Osteocyte (in vitro differentiated cells): Measurements from ENCODE around the gene ARHGAP4. TPM values are rescaled to one million over a fixed set of nuclear protein-coding genes. Genes with fewer than 3 reads are reported as not detected.

Experiments used
- DNase-seq: peaks from one replicate; pipeline ENCODE4 v3.0.0; 2021; ENCODE audit warnings: mixed read lengths; ENCODE audit not compliant: unreplicated experiment; ENCODE audit errors: extremely low spot score
- H3K27ac Mint-ChIP-seq: one replicate; pipeline ENCODE4 v1.8.0; 2021; ENCODE audit warnings: mild to moderate bottlenecking, mixed read lengths; ENCODE audit not compliant: unreplicated experiment
- H3K27me3 Mint-ChIP-seq: one replicate; pipeline ENCODE4 v1.8.0; 2021; ENCODE audit warnings: mixed read lengths; ENCODE audit not compliant: unreplicated experiment
- H3K36me3 Mint-ChIP-seq: one replicate; pipeline ENCODE4 v1.8.0; 2021; ENCODE audit warnings: mixed read lengths; ENCODE audit not compliant: unreplicated experiment
- H3K4me1 Mint-ChIP-seq: one replicate; pipeline ENCODE4 v1.8.0; 2021; ENCODE audit warnings: mixed read lengths; ENCODE audit not compliant: unreplicated experiment
- H3K4me3 Mint-ChIP-seq: one replicate; pipeline ENCODE4 v1.8.0; 2021; ENCODE audit warnings: mild to moderate bottlenecking, moderate library complexity, mixed read lengths; ENCODE audit not compliant: unreplicated experiment
- H3K9me3 Mint-ChIP-seq: one replicate; pipeline ENCODE4 v1.8.0; 2021; ENCODE audit warnings: mixed read lengths; ENCODE audit not compliant: unreplicated experiment
- CTCF ChIP-seq: fragments of 200-600 bp; sonication (generic); IDR thresholded peaks from 2 replicates; pipeline ENCODE4 v1.5.0; 2021; ENCODE audit warnings: antibody characterized with exemption, mild to moderate bottlenecking, moderate library complexity
- total RNA-seq: library from RNA; stranded (reverse); gene quantifications from 2 replicates; pipeline ENCODE4 v1.2.1, GENCODE V29; 2021

The ARHGAP4 gene
- total RNA-seq, 1 donor from 2014 or later: 5.3 TPM

GRCh38 chrX:153883163-153883843 is 42.8 kb downstream of the ARHGAP4 start:
- no peak for DNase-seq
- no peaks in the 10 kb centered on the region for H3K9me3 Mint-ChIP-seq
- no peak overlapping the region for H3K27ac Mint-ChIP-seq
- no peak for TF ChIP-seq CTCF
- H3K36me3 Mint-ChIP-seq: no peaks in the 10 kb centered on the region
- peaks cover 18% of the 10 kb centered on the region for H3K4me1 Mint-ChIP-seq
- H3K4me3 Mint-ChIP-seq: no peak overlapping the region
- H3K27me3 Mint-ChIP-seq: peaks cover 5% of the 10 kb centered on the region

GRCh38 chrX:153882557-153882956 is 43.5 kb downstream of the ARHGAP4 start:
- peaks cover 20% of the 10 kb centered on the region for H3K4me1 Mint-ChIP-seq
- H3K4me3 Mint-ChIP-seq: no peak overlapping the region
- H3K9me3 Mint-ChIP-seq: no peaks in the 10 kb centered on the region
- H3K36me3 Mint-ChIP-seq: no peaks in the 10 kb centered on the region
- no peak for DNase-seq
- no peak for TF ChIP-seq CTCF
- H3K27ac Mint-ChIP-seq: no peak overlapping the region
- H3K27me3 Mint-ChIP-seq: peaks cover under 1% of the 10 kb centered on the region

GRCh38 chrX:153882086-153882498 is 44.0 kb downstream of the ARHGAP4 start:
- Mint-ChIP-seq H3K4me1 (peaks cover 20% of the 10 kb centered on the region), H3K27ac (no peak overlapping the region), H3K4me3 (no peak overlapping the region), H3K27me3 (no peaks in the 10 kb centered on the region), H3K36me3 (no peaks in the 10 kb centered on the region), H3K9me3 (no peaks in the 10 kb centered on the region)
- no peak for TF ChIP-seq CTCF
- no peak for DNase-seq

GRCh38 chrX:153881281-153881680 is 44.8 kb downstream of the ARHGAP4 start:
- Mint-ChIP-seq H3K4me3 (no peak overlapping the region), H3K4me1 (peaks cover 18% of the 10 kb centered on the region), H3K9me3 (no peaks in the 10 kb centered on the region), H3K27me3 (no peaks in the 10 kb centered on the region), H3K27ac (no peak overlapping the region), H3K36me3 (no peaks in the 10 kb centered on the region)
- no peak for TF ChIP-seq CTCF
- no peak for DNase-seq

GRCh38 chrX:153880440-153880815 is 45.6 kb downstream of the ARHGAP4 start:
- Mint-ChIP-seq H3K4me3 (no peak overlapping the region), H3K27me3 (no peaks in the 10 kb centered on the region), H3K4me1 (peaks cover 18% of the 10 kb centered on the region), H3K9me3 (no peaks in the 10 kb centered on the region), H3K36me3 (no peaks in the 10 kb centered on the region), H3K27ac (no peak overlapping the region)
- TF ChIP-seq CTCF: no peak
- no peak for DNase-seq
